Gastroesophageal sphincter (tissue), 3 donors: ENCODE measurements around the gene ARHGEF4.

Experiments used
- CTCF ChIP-seq, 4 experiments: fragments of 200-600 bp in 2 of 4; fragments of 450-650 bp in 2 of 4; sonication (generic) in 1 of 4; IDR thresholded peaks; one replicate each; pipeline ENCODE4 v1.5.1; 2017 to 2019; ENCODE audit warnings: antibody characterized with exemption in 4 of 4, mild to moderate bottlenecking in 2 of 4, moderate library complexity in 2 of 4
- POLR2AphosphoS5 ChIP-seq: sonication (generic); formaldehyde crosslinking; IDR thresholded peaks from one replicate; pipeline ENCODE4 v1.6.1; 2017; ENCODE audit warnings: antibody characterized with exemption

GRCh38 chr2:131043199-131044074 lies 206.7 kb downstream of the ARHGEF4 start:
- TF ChIP-seq CTCF (IDR thresholded peaks at IDR 0.05): no peak
- no peak for TF ChIP-seq POLR2AphosphoS5
